Fibroblast of mammary gland (primary cell): ENCODE results near the gene LRRTM4.

ENCODE experiments used
- DNase-seq: peaks from one replicate; pipeline ENCODE4 v3.0.0-alpha.2; 2010; ENCODE audit warnings: low read depth
- H3K4me3 ChIP-seq: 2 replicates; pipeline ENCODE4 v1.5.1; 2011; ENCODE audit warnings: low read depth, mild to moderate bottlenecking, low read length, moderate library complexity; ENCODE audit not compliant: control insufficient read depth
- CTCF ChIP-seq: conservative IDR thresholded peaks from 2 replicates; pipeline ENCODE4 v1.5.1; 2011; ENCODE audit warnings: low read depth, low read length, inconsistent platforms; ENCODE audit not compliant: control insufficient read depth, insufficient read depth

LRRTM4 gene

DNA sequence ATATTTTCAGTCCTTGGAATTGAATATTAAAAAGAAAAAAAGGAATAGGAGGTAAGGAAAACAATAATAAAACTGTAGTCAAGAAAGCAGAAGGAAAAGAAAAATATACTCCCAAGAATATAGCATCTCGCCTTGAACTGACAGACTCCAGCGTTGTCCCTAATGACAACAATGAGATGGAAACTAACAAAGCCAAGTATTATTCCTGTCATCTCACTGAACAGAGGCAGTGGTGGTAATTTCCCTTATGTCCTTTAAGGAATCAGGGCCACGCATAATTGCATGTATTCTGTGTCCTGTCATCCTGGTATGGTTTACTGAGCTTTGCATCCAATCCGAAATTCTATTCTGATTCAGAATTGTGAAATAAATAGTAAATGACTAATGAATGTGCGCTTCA, 158.9 kb downstream of the LRRTM4 start:
- TF ChIP-seq CTCF: no peak
- no peak for DNase-seq
- no peak overlapping the region for H3K4me3 ChIP-seq

DNA sequence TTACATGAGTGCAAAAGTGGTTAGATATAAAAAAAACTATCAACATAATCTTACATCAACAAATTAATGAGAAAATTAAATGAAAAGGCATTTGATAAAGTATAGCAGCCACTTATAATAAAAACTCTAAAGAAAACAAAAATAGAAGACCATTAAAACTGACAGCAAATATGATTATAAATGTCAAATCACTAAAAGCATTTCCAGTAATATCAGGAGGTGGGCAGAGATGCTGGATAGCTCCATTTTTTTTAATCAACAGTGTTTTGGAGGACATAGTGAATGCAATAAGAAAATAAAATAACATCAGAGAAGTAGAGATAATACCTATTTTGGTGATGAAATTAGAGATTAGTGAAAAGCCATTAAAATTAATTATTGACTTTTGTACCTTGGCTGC, 173.4 kb downstream of the LRRTM4 start:
- no peak for DNase-seq
- TF ChIP-seq CTCF: no peak
- no peak overlapping the region for H3K4me3 ChIP-seq

DNA sequence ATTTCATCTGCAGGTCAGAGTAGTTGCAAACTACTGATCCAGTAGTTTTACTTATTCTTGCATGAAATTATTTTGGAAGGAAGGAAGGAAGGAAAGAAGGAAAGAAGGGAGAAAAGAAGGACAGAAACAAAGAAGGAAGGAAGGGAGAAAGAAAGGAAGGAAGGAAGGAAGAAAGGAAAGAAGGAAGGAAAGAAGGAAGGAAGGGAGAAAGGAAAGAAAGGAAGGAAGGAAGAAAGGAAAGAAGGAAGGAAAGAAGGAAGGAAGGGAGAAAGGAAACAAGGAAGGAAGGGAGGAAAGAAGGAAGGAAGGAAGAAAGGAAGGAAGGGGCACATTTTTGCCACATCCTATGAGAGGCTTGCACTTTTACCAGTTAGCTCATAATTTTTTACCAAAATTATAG, 186.2 kb downstream of the LRRTM4 start:
- H3K4me3 ChIP-seq: no peak overlapping the region
- no peak for TF ChIP-seq CTCF

GRCh38 chr2:77328134-77328931, 193.8 kb downstream of the LRRTM4 start:
- TF ChIP-seq CTCF: no peak
- no peak overlapping the region for H3K4me3 ChIP-seq
- DNase-seq: no peak

More for the DNA sequence above, 186.2 kb downstream of the LRRTM4 start:
- DNase-seq: no peak

DNA sequence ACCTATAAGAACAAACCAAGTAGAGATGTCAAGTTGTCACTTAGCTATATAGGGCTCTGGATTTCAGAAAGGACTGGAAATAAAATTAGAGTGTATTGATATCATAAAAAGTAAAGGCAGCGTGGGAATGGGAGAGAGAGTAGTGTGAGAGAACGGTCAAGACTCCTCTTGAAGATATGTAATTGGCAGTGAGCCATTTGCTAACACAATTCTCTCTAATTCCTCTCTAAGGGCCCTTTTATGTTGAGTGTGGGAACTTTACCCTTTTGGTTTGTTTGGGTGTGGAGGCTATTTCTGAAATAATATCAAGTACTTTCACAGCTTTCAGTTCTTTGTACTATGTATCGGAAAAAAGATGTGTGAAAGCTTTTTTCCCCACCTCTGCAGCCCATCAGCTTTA, 196.8 kb downstream of the LRRTM4 start:
- DNase-seq: no peak
- TF ChIP-seq CTCF: no peak
- no peak overlapping the region for H3K4me3 ChIP-seq

DNA sequence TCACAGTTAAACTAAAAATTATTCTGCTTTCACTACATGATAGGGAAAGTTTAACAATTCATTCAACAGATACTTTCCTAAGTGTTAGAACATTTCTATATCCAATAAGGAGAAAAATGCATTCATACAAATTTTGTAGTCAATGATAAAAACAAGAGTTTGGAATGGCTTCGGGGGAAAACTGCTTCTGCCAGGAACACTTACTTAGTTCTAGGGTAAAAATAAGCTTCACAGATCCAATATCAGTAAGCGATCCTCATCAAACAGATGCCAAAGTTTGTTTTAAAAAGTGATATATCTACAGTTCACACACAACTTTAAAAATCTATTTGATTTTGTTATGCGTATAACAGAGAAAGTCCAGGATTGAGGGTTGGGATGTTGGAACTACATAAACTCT, 199.7 kb downstream of the LRRTM4 start:
- H3K4me3 ChIP-seq: no peak overlapping the region
- TF ChIP-seq CTCF: no peak
- DNase-seq: no peak
